H1 (cell line): Measurements from ENCODE around the gene RPL14. TPM values are rescaled to one million over a fixed set of nuclear protein-coding genes. Genes with fewer than 3 reads are reported as not detected.

Source experiments
- ASH2L ChIP-seq: fragments of 200-600, 300-600 bp; sonication (generic); IDR thresholded peaks from one replicate; pipeline ENCODE4 v1.7.1; 2017; ENCODE audit warnings: low read length
- ATF2 ChIP-seq: IDR thresholded peaks from 2 replicates; pipeline ENCODE4 v1.6.1; 2012; ENCODE audit warnings: low read length, inconsistent platforms
- BRCA1 ChIP-seq: IDR thresholded peaks from 2 replicates; pipeline ENCODE4 v1.6.1; 2012; ENCODE audit warnings: low read depth, low read length, improper control_type of control experiment
- CHD2 ChIP-seq: IDR thresholded peaks from 2 replicates; pipeline ENCODE4 v1.6.1; 2012; ENCODE audit warnings: low read length, improper control_type of control experiment
- CREB1 ChIP-seq: IDR thresholded peaks from 2 replicates; pipeline ENCODE4 v1.6.1; 2012; ENCODE audit warnings: inconsistent platforms
- CTCF ChIP-seq, 3 experiments: IDR thresholded peaks; 1 replicate in 2 of 3; 2 replicates in 1 of 3; pipeline versions ENCODE4 v1.5.1 to v1.6.1; 2011; ENCODE audit warnings: low read length in 3 of 3, mild to moderate bottlenecking in 3 of 3, inconsistent platforms in 2 of 3, low read depth in 1 of 3, moderate library complexity in 1 of 3; ENCODE audit not compliant: insufficient read depth in 1 of 3; ENCODE audit errors: control extremely low read depth in 1 of 3
- EZH2 ChIP-seq: fragments of 200-600 bp; sonication (generic); IDR thresholded peaks from 2 replicates; pipeline ENCODE4 v1.7.1; 2012; ENCODE audit warnings: low read depth, mild to moderate bottlenecking, moderate library complexity, low read length, inconsistent platforms; ENCODE audit not compliant: severe bottlenecking
- GABPA ChIP-seq: IDR thresholded peaks from 2 replicates; pipeline ENCODE4 v1.6.1; 2011; ENCODE audit warnings: mild to moderate bottlenecking, low read length, moderate library complexity, borderline replicate concordance; ENCODE audit not compliant: insufficient read depth
- JUN ChIP-seq: IDR thresholded peaks from 2 replicates; pipeline ENCODE4 v1.6.1; 2011; ENCODE audit warnings: low read depth, mild to moderate bottlenecking, improper control_type of control experiment, low read length
- JUND ChIP-seq: IDR thresholded peaks from 2 replicates; pipeline ENCODE4 v1.6.1; 2011; ENCODE audit warnings: mild to moderate bottlenecking, improper control_type of control experiment, low read length
- POLR2A ChIP-seq, 2 experiments: IDR thresholded peaks; 1 replicate in 1 of 2; 2 replicates in 1 of 2; pipeline ENCODE4 v1.6.1; 2011; ENCODE audit warnings: low read depth in 2 of 2, low read length in 2 of 2, mild to moderate bottlenecking in 2 of 2; ENCODE audit errors: control extremely low read depth in 1 of 2
- POU5F1 ChIP-seq: IDR thresholded peaks from 2 replicates; pipeline ENCODE4 v1.6.1; 2011; ENCODE audit warnings: low read depth, mild to moderate bottlenecking, low read length, moderate library complexity
- RAD21 ChIP-seq, 2 experiments: IDR thresholded peaks in 1 of 2; conservative IDR thresholded peaks in 1 of 2; 2 replicates each; pipeline ENCODE4 v1.6.1; 2011; ENCODE audit warnings: low read depth in 2 of 2, low read length in 2 of 2, improper control_type of control experiment in 1 of 2, inconsistent platforms in 1 of 2, mild to moderate bottlenecking in 1 of 2, moderate library complexity in 1 of 2
- RFX5 ChIP-seq: IDR thresholded peaks from 2 replicates; pipeline ENCODE4 v1.6.1; 2011; ENCODE audit warnings: low read depth, low read length, improper control_type of control experiment, borderline replicate concordance
- SIX5 ChIP-seq: IDR thresholded peaks from 2 replicates; pipeline ENCODE4 v1.6.1; 2011; ENCODE audit warnings: mild to moderate bottlenecking, low read depth, low read length
- SP1 ChIP-seq: IDR thresholded peaks from 2 replicates; pipeline ENCODE4 v1.6.1; 2011; ENCODE audit warnings: low read depth, low read length
- TAF7 ChIP-seq: optimal IDR thresholded peaks from 2 replicates; pipeline ENCODE3; 2011; ENCODE audit warnings: low read depth, mild to moderate bottlenecking, inconsistent platforms, low read length, moderate library complexity, borderline replicate concordance
- TEAD4 ChIP-seq: IDR thresholded peaks from 2 replicates; pipeline ENCODE4 v1.6.1; 2012; ENCODE audit warnings: low read depth, low read length, inconsistent platforms, mixed read lengths
- YY1 ChIP-seq: IDR thresholded peaks from 2 replicates; pipeline ENCODE4 v1.6.1; 2011; ENCODE audit warnings: low read depth, mild to moderate bottlenecking, low read length
- polyA plus RNA-seq, 7 experiments: library from polyadenylated mRNA; depleted of rRNA in 3 of 7; stranded (reverse) in 5 of 7; unstranded in 2 of 7; fragments of >200 nt in 5 of 7; fragments of 200-250 nt in 2 of 7; gene quantifications; 1 replicate in 5 of 7; 2 replicates in 1 of 7; 4 replicates in 1 of 7; pipeline versions ENCODE4 v1.2.1 to v1.2.3, GENCODE V29; 2011 to 2013; ENCODE audit warnings: missing spikeins in 2 of 7, mixed read lengths in 2 of 7
- total RNA-seq: library from RNA; stranded (reverse); fragmentation: NEBNext Ultra II Directional; extraction: Animal tissue kit (Norgen Biotek cat#: 25700); gene quantifications from 2 replicates; pipeline ENCODE4 v1.2.1, GENCODE V29; 2021
- TF ChIP-seq, protein P1 (sequence below): IDR thresholded peaks from 2 replicates; pipeline ENCODE4 v1.6.1; 2011; ENCODE audit warnings: low read depth, mild to moderate bottlenecking, low read length; ENCODE audit not compliant: insufficient read depth

Gene RPL14
- total and polyA plus RNA-seq, 2 of the 8 experiments (the other 6 are each of a cell fraction or from before 2014, with no cell fraction given) = 1,192 to 2,341 TPM

DNA sequence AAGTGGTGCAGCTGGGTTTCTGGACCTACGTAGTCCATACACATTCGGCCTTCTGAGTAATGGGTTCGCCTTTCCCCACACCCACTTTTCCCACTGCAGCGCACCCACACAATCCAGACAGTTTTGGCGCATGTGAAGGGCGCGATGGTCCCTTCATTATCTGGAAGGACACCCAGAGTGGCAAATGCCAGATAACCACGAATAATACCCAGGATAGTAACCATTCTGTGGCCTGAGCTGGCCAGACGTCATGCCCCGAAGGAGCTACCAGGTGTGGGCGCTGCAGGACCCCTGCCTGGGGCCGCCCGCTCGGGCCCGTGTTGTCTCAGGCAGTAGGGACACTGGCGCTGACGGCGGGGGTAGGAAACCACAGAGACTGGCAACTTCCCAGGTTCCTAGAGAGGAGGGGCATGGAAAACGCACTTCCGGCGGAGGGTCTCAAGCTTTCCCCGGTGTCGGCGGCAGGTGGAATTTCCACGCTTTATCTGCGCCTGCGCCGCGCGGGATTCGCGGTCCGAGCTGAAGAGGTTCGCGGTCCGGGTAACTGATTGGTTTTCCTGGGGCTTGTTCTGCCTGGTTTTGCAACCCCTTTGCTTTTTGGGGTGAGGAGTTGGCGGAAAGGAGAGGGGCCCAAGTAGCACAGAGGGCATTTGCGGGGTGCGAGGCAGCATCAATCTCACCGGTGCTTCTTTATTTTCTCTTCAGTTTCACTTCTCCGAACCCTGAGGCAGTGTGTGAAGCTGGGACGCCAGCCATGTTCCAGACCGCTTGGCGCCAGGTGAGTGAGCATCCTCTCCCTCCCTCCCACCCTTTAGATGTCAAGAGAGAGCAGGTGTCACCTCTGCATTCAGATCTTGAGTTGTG, 48.7 kb downstream of the RPL14 start, which contains the start of gene ZNF620 (continued):
- TF ChIP-seq BRCA1 = no peak
- TF ChIP-seq EZH2 = no peak
- peak; percentile 43; the same call in 1 of the 2 replicates for TF ChIP-seq ATF2
- peak; percentile 45 to 52 for TF ChIP-seq RAD21 (IDR thresholded peaks at IDR 0.05 in 1 of 2, conservative IDR thresholded peaks at IDR 0.05 in 1 of 2; ENCODE audit: low read depth in 2 of 2, low read length in 2 of 2)
- peak; percentile 77 for TF ChIP-seq ASH2L
- TF ChIP-seq CREB1 = peak; percentile 78
- no peak for TF ChIP-seq JUND
- no peak for TF ChIP-seq JUN
- peak; percentile 32 to 47 (median 45) for TF ChIP-seq CTCF (IDR thresholded peaks at IDR 0.05; ENCODE audit: control extremely low read depth in 1 of 3, insufficient read depth in 1 of 3, low read depth in 1 of 3, low read length in 3 of 3)
- TF ChIP-seq YY1 = peak; percentile 48; the same call in 1 of the 2 replicates
- peak; percentile 46 to 77; a peak in 2 of 3 replicates for TF ChIP-seq POLR2A (IDR thresholded peaks at IDR 0.05; ENCODE audit: control extremely low read depth in 1 of 2, low read depth in 2 of 2, low read length in 2 of 2)
- TF ChIP-seq, protein P1, sequence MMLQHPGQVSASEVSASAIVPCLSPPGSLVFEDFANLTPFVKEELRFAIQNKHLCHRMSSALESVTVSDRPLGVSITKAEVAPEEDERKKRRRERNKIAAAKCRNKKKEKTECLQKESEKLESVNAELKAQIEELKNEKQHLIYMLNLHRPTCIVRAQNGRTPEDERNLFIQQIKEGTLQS = no peak
- TF ChIP-seq TAF7 = peak; percentile 55
- peak; percentile 82 for TF ChIP-seq GABPA
- TF ChIP-seq POU5F1 = no peak
- no peak for TF ChIP-seq SIX5
- TF ChIP-seq RFX5 = no peak
- TF ChIP-seq SP1 = no peak
- TF ChIP-seq CHD2 = no peak
- TF ChIP-seq TEAD4 = peak; percentile 45; the same call in 1 of the 2 replicates
